Measurements from ENCODE around the gene MEPCE.
A peak's percentile ranks its signal among the peaks of the same experiment; 100 is the strongest.

MEPCE gene

GRCh38 chr7:100465299-100465698 is 35.7 kb downstream of the MEPCE start:
- DNase-seq: no peak

- peak; percentile 62 for DNase-seq
Measured at GRCh38 chr7:100465702-100466311, 36.2 kb downstream of the MEPCE start.

GRCh38 chr7:100466653-100467605 is 37.3 kb downstream of the MEPCE start:
- DNase-seq: no peak

DNA sequence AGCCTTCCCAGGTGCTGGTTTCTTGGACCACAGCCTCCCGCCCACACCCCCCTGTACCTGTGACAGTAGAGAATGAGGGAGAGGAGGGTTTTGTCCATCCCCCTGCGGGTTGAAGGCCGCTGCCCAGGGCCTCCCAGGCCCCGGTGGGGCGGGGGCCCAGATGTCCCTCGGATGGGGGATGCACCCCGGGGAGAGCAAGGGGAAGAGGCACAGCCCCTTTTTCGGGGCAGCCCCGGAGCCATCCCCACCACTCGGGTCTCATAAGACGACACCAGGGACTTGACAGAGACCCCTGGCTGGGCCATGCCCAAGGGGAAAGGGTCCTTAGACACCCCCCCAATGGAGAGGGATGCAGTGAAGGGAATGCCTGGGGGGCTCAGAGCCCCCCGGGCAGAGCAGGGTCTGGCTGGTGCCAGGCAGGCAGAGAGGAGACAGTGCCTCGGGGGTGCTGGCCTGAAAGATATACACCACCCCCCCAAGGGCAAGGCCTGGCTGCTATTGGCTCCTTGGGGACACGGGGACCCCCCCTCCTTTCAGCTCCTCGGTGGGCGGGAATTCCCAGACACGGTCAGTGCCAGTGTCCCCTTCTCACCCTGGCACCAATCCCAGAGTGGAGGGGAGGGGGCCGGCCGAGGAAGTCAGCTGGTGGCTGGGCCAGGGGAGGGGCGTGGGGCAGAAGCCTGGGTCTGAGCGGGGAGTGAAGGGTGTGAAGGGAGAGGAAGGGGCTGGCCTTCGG is 38.2 kb downstream of the MEPCE start:
- no peak for DNase-seq

- DNase-seq: peak; percentile 92
Measured at GRCh38 chr7:100469227-100470044, 39.8 kb downstream of the MEPCE start.

- no peak for DNase-seq
Measured at GRCh38 chr7:100471021-100471420, 41.4 kb downstream of the MEPCE start.

- DNase-seq: no peak
Measured at GRCh38 chr7:100472121-100472851, 42.7 kb downstream of the MEPCE start.

- no peak for DNase-seq
Measured at GRCh38 chr7:100472854-100473499, 43.3 kb downstream of the MEPCE start.

DNA sequence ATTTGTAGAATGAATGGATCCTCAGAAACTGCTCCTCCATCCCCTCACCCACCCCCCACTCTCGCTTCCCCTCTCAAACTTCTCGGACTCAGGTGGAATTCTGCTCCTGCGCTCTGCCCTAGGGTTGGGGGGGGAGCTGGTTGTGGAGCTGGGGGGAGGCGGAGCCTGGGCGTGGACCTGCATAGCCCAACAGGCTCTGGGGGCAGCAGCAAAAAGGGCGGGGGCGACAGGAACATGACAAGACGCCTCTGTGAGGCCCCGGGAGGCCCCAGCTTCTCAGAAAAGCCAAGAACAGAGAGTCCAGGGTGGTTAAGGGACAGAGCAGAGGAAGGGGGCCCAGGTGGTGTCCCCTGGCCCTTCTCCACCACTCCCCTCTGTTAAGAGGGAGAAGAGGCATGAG is 45.9 kb downstream of the MEPCE start:
- DNase-seq: no peak

DNA sequence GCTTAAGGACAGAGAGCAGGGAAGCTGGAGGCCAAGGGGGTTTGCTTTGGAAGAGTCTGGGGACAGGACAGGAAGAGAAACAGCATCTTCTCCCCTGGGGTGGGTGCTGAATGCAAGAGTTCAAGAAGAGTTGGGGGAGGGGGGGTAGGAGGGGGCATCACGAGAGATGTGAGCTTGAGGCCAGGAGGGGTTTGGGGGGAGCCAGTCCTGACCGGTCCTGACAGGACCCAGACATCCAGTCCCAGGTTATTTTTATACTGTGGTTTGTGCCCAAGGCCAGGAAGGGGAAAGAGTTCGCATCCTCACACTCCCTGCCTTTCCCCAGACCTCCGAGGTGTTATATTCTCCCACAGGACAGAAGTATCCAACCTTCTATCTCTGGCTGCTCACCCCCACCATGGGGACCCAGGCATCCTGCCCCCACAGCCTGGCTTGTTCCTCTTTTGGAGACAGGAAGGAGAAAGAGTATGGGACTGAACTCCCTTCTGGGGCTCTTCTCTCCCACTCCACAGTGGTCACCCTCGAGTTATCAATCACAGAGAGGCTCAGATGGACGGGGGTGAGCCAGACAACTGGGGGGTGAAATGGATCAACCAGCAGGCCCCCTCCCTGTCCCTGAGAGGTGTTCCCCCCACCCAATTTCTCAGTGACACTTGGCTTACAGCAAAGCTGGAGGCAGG is 46.6 kb downstream of the MEPCE start:
- peak; percentile 32 for DNase-seq

DNA sequence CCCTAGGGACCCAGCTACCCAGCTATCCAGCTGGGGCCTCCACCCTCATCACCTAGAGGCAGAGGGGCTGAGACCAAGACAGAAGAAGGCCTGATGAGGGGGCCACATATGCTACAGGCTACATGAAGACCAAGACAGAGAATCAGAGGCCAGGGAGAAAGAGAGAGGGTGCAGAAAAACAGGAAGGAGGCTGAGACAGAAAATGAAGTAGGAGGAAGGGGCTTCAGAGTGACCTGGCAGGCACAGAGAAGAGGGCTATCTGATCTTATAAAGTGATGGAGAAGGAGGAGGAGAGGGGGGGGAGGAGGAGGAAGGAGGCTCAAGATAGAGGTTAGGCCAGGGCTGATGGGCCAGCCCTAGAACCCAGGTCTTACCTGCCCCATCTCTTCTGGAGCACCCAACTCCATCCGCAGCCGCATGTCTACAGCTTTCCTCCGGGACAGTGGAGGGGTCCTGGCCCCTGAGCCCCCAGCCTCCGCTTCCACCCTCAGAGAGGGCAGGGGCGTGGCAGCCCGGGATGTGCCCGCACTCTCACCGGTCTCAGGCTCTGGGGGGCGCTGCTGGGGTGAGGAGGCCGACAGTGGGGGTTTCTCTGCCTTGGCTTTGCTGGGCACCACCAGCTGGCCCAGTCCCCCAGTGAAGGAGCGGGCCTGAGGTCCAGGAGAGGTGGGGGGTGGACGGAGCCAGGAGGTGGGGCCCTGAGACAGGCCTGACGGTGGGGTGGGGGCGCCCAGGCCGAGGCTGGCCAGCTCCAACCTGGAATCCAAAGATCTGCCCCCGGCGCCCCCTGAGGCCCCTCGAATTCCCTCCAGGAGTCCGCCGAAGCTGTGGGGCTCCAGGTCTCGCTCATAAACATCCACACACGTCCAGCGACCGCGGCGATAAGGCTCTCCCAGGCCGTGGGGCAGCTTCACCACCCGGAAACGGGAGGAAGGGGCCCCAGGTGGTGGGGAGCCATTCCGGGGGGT is 47.6 kb downstream of the MEPCE start:
- peak; percentile 54 for DNase-seq

DNA sequence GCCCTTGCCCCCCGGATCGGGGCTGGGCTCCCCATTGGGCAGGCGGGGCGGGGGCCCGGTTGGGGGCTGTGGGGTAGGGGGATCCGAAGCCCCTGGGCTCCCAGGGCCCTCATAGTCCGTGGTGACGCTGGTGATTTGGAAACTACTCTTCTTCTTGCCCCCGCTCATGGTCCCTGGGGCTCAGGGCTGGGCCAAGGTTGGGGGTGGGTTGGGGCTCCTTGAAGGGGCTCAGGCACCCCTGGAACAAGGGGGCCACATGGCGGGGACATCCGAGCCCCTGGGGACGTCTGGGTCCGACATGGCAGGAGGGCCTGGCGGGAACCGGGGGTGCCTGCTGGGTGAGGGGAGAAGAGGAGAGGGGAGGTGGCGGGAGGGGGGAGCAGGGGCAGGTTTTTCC is 48.2 kb downstream of the MEPCE start:
- DNase-seq: no peak

GRCh38 chr7:100478958-100479660 is 49.5 kb downstream of the MEPCE start, which contains the start of gene TSC22D4:
Gene TSC22D4, minus strand, starts transcription at chr7:100479214. Its CDS starts 1,176 bp downstream, at chr7:100478038.
- peak; percentile 99 for DNase-seq

DNA sequence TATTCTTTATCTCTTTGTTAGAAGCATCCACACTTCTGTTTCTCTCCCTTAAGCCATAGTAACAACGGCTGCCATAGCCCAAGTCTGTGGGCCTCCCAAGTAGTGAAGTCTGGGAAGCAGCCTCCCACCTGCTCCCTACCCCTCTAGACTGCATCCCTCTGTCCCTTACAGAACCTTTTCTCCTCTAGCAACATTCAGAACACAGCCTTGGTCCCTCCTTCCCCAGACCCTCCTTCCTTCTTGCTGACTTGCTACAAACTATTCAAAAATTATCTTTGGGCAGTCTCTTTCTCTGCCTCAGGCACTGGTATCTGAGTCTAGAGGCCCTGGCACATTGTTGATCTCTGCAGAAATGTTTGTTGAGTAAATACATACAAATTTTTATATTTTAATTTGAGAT is 51.8 kb downstream of the MEPCE start:
- no peak for DNase-seq

DNA sequence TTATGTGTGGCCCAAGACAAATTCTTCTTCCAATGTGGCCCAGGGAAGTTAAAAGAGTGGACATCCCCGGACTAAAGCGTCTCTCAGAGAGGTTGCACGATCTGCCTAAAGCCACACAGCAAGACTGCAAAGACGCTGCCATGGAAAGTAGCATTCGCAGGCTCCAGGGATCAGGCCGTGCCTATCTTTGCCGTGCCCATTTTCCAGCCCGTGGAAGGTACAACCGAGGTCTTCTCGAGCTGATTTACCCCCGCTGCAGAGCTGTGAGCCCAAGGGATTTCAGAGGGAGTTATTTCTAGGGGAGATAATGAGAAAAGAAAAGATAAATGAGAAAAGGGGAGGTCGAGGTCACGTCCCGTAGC is 53.1 kb downstream of the MEPCE start:
- DNase-seq: no peak

- DNase-seq: peak; percentile 91
Measured at GRCh38 chr7:100483090-100483721, 53.6 kb downstream of the MEPCE start.

All from OCI-M1 (cell line).